Activated naive CD4-positive, alpha-beta T cell treated with anti-CD3 and anti-CD28 coated beads, Interleukin-2, amount 10 ng/mL, durations not matched to agents 7 days and 5 days (primary cell): ENCODE measurements around the gene MAEA.

Experiments used
- CTCF ChIA-PET: fragments of 350-600 bp; sonication (Branson Sonifier 250); formaldehyde crosslinking; loops from one replicate; lab custom pipeline; 2021; ENCODE audit warnings: antibody characterized with exemption; lab: Charles Lee
- DNase-seq: peaks from one replicate; pipeline ENCODE4 v3.0.0-alpha.2; 2020
- H3K27ac Mint-ChIP-seq: one replicate; pipeline ENCODE4 v1.8.0; 2021; ENCODE audit warnings: mild to moderate bottlenecking, moderate library complexity, mixed read lengths
- H3K27me3 Mint-ChIP-seq: one replicate; pipeline ENCODE4 v1.8.0; 2021; ENCODE audit warnings: mild to moderate bottlenecking, mixed read lengths
- H3K36me3 Mint-ChIP-seq: one replicate; pipeline ENCODE4 v1.8.0; 2021; ENCODE audit warnings: mixed read lengths
- H3K4me1 Mint-ChIP-seq: one replicate; pipeline ENCODE4 v1.8.0; 2021; ENCODE audit warnings: mixed read lengths
- H3K4me3 Mint-ChIP-seq: one replicate; pipeline ENCODE4 v1.8.0; 2021; ENCODE audit warnings: mild to moderate bottlenecking, moderate library complexity, mixed read lengths
- H3K9me3 Mint-ChIP-seq: one replicate; pipeline ENCODE4 v1.8.0; 2021; ENCODE audit warnings: mixed read lengths

MAEA gene

DNA sequence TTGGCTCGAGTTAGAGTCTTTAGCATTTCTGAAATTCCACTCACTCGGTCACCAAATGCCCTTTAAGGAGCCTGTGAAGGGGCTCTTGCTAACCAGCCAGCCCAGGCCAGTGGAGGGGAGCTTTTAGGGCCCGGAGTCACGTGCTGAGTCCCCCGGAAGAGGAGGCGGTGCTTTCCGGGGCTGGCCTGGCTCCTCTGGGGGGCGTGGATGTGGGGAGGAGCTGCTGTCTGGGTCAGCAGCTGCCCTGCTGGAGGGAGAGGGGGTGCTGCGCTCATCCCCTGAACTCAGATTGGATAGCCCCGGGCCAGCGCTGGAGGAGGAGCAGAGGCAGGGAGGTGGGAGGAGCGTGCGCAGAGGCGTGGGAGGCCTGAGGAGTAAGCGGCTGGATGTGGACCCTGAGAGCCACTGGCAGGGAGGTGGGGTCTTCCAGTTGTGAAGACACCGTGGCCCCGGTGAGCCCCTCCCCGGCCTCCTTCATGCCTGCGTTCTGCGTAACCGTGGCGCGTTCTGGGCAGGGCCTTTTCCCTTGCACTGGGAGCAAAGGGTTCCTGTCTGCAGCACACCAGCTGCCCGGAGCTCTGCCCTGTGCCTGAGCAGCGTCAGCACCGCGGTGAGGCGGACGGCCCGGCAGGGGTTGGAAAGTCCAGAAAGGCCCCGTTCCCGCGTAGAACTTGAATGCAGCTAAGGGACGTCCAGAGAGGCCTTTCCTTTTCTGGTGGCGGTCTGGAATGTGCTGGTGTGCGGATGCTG is 19.7 kb downstream of the MAEA start:
- H3K27ac Mint-ChIP-seq: peak overlapping the region; percentile 55
- CTCF ChIA-PET: interaction anchor here (0.9 to 1.0 kb wide), 2 partner anchors 21 to 142 kb away, joined by 3 to 4 read pairs; no protein-coding TSS in a partner anchor
- no peaks in the 10 kb centered on the region for H3K27me3 Mint-ChIP-seq
- H3K4me1 Mint-ChIP-seq: peaks cover 70% of the 10 kb centered on the region
- H3K36me3 Mint-ChIP-seq: peaks cover 49% of the 10 kb centered on the region
- H3K9me3 Mint-ChIP-seq: no peaks in the 10 kb centered on the region
- DNase-seq: peak; percentile 79
- peak overlapping the region; percentile 31 for H3K4me3 Mint-ChIP-seq

DNA sequence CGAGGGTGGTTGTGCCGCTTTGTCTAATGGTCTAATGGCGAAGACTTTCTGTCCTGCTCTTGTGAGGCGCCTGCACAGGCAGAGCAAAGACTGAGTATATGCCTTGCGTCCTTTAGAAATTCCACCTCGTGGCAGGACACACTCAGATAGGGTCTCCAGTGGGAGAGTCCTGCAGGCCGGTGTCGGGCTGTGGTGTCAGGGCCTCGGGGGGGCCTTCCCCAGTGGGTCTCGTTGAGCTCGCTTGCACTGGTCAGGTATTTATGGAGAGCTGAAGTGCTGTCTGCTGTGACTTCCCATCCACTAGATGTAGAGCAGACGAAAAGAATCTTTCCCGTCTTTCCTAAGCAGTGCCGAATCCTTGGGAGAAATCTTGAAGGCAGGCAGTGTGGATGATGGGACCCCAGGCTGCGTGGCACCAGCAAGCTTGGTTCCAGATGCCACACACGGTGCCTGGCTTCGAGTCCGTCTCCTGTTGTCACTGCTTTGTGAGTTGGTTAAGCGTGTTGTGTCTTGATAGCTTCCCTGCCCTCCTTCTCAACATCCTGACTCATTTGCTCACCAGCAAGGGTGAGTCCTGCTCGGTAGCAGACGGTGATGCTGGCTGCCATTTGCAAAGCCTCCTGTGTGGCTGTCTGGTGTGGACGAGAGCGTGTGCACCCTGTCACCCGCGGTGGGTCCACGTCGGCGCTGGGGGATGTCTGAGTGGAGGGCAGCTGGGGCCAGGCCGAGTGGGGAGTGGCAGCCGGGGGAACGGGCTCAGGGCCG is 20.5 kb downstream of the MAEA start:
- H3K27me3 Mint-ChIP-seq: no peaks in the 10 kb centered on the region
- no peak for DNase-seq
- peaks cover 49% of the 10 kb centered on the region for H3K36me3 Mint-ChIP-seq
- CTCF ChIA-PET: no interaction called here
- peak overlapping the region; percentile 31 for H3K4me3 Mint-ChIP-seq
- peaks cover 72% of the 10 kb centered on the region for H3K4me1 Mint-ChIP-seq
- no peaks in the 10 kb centered on the region for H3K9me3 Mint-ChIP-seq
- peak overlapping the region; percentile 60 for H3K27ac Mint-ChIP-seq

DNA sequence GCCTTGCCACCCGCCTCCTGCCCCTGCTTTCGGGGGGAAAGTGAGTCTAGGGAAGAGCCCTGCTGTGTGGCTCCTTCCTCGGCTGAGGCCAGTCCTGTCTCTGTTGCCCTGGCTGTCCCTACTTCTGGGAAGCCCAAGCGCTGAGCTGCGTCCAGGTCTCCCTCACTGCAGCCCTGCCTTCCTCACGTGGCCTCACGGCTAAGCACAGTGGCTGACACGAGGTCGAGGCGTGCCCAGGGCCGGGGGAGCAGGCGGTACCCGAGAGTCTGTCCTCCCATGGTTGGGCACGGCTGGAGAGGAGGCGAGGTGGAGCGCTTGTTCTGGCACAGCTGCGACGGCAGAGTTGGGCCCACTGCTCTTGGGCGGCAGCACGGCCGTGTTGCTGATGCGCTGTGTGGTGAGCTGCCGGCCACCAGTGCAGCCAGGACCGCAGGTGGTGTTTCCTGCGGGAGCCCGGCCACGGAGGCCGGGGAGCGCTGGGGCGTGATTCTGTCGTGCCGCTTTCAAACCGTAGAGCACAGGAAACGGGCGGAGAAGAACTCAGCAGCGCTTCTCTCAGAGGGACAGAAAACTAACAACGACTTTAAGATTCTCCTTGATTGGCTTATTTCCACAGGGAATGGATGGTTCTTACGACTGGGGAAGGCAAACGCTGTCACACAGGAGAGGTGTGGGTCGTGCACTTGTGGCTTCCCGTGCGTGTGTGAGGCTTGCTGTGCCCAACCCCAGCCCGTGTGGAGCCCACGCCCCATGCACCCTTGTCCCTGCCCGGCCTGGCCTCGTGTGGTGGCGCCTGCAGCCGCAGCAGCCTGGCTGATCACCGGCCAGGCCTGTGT is 21.3 kb downstream of the MAEA start:
- no peaks in the 10 kb centered on the region for H3K9me3 Mint-ChIP-seq
- peak; percentile 47 for DNase-seq
- CTCF ChIA-PET: no interaction called here
- H3K27ac Mint-ChIP-seq: peak overlapping the region; percentile 82
- peaks cover 44% of the 10 kb centered on the region for H3K36me3 Mint-ChIP-seq
- no peaks in the 10 kb centered on the region for H3K27me3 Mint-ChIP-seq
- no peak overlapping the region for H3K4me3 Mint-ChIP-seq
- peaks cover 70% of the 10 kb centered on the region for H3K4me1 Mint-ChIP-seq

DNA sequence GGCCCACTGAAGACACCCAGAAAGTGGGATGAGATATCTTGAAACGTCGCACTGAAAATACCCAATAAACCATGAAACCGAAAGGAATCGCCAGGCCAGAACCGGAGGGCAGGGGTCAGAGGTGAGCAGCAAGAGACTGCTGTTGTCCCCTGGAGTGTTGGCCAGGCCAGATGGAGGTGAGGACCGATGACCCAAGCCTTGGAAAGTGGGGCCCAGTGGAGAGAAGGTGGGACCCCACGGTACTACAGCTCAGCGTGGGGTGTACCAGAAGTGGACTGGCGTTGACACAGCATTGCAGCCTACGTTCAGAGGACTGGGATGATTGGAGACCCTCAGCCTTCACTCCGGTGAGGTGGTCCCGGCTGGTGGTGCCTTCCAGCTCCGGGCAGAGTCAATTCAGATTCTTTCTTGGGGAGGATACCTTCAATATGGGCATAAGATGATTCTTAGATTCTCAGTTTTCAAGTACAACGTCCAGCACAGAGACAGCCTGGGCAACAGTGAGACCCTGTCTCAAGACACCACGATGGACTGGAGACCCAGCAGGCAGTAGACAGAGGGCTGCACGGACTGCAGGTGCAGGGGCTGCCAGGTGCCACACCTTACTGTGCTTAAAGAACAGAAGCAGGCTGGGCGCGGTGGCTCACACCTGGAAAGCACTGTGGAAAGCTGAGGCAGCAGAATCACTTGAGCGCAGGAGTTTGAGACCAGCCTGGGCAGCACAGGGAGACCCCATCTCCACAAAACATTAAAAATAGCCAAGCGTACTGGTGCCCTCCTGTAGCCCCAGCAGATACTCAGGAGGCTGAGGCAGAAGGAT is 23.3 kb downstream of the MAEA start:
- Mint-ChIP-seq H3K27me3 (no peaks in the 10 kb centered on the region), H3K9me3 (no peaks in the 10 kb centered on the region), H3K4me3 (no peak overlapping the region), H3K36me3 (peaks cover 45% of the 10 kb centered on the region), H3K4me1 (peaks cover 66% of the 10 kb centered on the region), H3K27ac (no peak overlapping the region)
- CTCF ChIA-PET: no interaction called here
- no peak for DNase-seq

DNA sequence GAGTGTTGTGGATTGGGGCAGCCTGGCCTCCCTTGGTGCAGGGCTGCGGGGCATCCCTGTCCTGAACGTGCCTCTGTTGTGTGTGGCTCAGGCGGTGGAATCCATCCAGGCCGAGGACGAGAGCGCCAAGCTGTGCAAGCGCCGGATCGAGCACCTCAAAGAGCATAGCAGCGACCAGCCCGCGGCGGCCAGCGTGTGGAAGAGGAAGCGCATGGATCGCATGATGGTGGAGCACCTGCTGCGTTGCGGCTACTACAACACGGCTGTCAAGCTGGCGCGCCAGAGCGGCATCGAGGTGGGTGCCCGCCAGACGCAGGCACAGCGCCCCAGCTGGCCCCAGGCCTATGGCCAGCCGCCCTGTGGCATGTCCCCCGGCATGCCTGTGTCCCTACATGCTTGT is 25.6 kb downstream of the MAEA start:
- CTCF ChIA-PET: no interaction called here
- no peak for DNase-seq
- Mint-ChIP-seq H3K4me1 (peaks cover 49% of the 10 kb centered on the region), H3K27me3 (no peaks in the 10 kb centered on the region), H3K9me3 (no peaks in the 10 kb centered on the region), H3K36me3 (peaks cover 57% of the 10 kb centered on the region), H3K27ac (no peak overlapping the region), H3K4me3 (no peak overlapping the region)

DNA sequence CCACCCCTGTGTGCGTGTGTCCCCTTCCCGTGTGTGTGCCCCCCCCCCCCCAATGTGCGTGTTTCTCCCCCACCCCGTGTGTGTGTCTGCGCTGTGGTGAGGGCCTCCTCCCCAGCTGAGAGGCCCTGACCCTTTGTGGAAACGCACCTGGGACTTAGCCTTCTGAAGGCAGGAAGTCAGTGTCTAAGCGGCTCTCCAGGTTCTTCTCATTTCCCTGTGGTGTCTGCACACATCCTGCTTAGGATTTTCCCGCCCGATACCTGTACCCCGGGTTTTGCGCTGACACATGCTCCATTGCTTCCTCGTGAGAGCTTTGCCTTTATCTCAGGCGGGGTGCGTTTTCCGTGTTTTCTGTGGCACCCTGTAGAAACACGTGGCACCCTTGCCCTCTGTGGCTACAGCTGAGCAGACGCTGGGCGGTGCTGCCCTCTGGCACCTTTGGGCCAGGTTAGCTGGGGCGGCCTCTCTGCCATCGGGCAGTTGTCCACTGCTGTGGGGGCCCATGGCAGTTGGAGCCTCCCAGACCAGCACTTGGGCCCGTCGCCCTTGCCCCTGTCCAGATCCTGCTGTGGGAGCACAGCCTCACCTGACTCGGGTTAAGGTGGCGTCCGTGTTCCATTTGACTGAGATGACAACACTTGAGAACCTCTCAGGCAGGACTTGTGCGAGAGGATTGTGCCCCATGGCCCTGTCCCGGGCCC is 26.3 kb downstream of the MAEA start:
- H3K4me3 Mint-ChIP-seq: no peak overlapping the region
- no peaks in the 10 kb centered on the region for H3K9me3 Mint-ChIP-seq
- peaks cover 44% of the 10 kb centered on the region for H3K4me1 Mint-ChIP-seq
- peaks cover 57% of the 10 kb centered on the region for H3K36me3 Mint-ChIP-seq
- CTCF ChIA-PET: no interaction called here
- H3K27ac Mint-ChIP-seq: peak overlapping the region; percentile 56
- DNase-seq: peak; percentile 42
- no peaks in the 10 kb centered on the region for H3K27me3 Mint-ChIP-seq

DNA sequence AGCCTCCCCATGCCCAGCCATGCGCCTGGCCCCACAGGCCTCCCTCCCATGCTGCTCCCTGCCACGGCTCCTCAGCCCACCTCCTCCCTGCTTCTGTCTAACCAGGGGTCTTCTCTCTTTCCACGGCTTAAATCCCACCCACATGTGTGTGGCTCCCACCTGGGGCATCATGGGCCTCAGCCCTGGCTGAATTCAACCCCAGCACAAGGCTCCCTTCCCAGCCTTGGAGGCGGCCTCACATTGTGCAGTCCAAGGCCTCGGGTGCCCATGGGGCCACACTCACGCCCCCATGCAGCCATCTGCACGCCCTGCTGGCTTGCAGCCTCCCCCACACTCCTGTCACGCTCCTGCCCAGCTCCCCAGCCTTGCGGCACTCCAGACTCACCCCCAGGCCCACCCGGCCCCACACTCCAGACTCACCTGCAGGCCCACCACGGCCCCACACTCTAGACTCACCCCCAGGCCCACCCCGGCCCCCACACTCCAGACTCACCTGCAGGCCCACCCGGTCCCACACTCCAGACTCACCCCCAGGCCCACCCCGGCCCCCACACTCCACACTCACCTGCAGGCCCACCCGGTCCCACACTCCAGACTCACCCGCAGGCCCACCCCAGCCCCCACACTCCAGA is 27.0 kb downstream of the MAEA start:
- Mint-ChIP-seq H3K4me3 (no peak overlapping the region), H3K27me3 (no peaks in the 10 kb centered on the region), H3K9me3 (no peaks in the 10 kb centered on the region), H3K4me1 (peaks cover 37% of the 10 kb centered on the region), H3K36me3 (peaks cover 59% of the 10 kb centered on the region), H3K27ac (no peak overlapping the region)
- CTCF ChIA-PET: no interaction called here
- no peak for DNase-seq

DNA sequence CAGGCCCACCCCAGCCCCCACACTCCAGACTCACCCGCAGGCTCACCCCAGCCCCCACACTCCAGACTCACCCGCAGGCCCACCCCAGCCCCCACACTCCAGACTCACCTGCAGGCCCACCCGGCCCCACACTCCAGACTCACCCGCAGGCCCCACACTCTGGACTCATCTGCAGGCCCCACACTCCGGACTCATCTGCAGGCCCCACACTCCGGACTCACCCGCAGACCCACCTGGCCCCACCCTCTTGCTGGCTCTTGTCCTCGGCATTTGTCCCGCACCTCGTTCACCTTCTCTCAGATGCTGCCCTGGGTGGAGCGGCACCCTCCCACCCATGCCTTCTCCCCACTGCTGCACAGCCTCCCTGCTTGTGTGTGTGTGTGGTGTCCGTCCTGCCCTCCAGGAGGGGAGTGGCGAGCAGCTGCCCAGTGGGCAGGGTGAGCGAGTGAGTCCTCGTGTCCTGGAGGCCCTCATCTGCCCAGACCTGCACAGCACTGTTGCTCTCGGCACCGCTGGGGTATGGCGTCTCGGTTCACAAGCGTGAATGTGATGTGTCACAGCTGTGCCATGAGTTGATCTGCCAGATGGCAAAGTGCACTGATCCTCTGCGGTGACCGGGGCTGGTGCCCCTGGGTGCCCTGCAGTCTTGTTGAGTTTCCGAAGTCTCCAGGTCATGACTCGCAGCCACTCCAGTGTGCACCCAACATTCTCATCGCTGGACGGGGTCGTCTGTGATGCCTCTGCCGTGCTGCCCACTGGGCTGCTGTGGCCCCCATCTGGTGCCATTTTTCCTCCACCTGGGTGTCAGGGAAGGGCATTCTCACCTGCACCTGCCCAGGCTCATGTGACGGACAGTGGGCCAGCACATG is 27.7 kb downstream of the MAEA start:
- Mint-ChIP-seq H3K4me1 (peaks cover 31% of the 10 kb centered on the region), H3K9me3 (no peaks in the 10 kb centered on the region), H3K27me3 (no peaks in the 10 kb centered on the region), H3K36me3 (peaks cover 55% of the 10 kb centered on the region), H3K27ac (peak overlapping the region; percentile 64), H3K4me3 (no peak overlapping the region)
- DNase-seq: no peak
- CTCF ChIA-PET: interaction anchor here (1.0 to 2.2 kb wide), 2 partner anchors 29 to 49 kb away, joined by 3 to 6 read pairs; no protein-coding TSS in a partner anchor

DNA sequence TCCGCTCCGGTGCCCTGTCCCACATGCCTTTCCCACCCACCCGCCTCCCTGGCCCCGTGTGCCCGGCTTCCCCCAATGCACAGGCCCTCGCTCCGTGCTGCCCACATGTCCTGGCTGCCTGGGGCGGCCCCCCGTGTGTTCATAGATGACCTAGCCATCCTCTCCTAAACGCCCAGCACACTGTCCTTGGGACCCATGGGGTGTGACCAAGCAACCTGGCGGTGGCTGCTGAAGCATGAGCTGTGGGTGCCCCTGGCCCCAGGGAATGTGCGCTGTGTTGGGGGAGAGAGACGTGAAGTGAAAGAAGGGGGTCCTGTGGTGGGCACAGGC is 28.3 kb downstream of the MAEA start:
- Mint-ChIP-seq H3K9me3 (no peaks in the 10 kb centered on the region), H3K27ac (peak overlapping the region; percentile 4), H3K4me3 (no peak overlapping the region), H3K36me3 (peaks cover 52% of the 10 kb centered on the region), H3K4me1 (peaks cover 31% of the 10 kb centered on the region), H3K27me3 (no peaks in the 10 kb centered on the region)
- DNase-seq: no peak
- CTCF ChIA-PET: interaction anchor here (1.0 to 2.2 kb wide), 2 partner anchors 28 to 50 kb away, joined by 3 to 6 read pairs; no protein-coding TSS in a partner anchor

DNA sequence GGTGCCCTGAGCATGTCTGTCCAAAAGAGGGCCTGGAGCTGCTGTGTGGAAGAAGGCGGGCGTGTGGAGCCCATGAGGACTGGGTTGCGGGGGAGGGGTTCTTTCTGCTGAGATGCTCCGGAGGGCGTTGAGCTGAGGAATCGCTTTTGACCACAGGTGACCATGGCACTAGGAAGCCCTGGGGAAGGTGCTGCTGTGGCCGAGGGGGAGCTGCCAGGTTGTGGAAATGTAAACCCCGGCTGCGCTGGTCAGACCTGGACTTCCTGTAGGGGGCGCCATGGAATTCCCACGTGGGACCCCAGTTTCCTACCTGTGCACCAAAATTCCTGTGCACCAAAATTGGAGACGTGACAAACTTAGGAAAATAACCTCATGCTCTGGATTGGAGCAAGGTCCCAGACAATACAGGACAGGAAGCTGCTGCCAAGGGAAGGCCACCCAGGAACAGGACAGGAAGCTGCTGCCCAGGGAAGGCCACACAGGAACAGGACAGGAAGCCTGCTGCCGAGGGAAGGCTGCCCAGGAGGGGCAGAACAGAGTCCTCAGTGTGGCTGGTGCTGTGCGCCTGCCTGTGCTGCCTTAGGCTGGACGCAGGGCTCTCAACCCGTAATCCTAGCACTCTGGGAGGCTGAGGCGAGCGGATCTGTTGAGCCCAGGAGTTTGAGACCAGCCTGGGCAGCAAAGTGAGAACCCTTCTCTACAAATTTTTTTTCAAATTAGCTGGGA is 29.0 kb downstream of the MAEA start:
- H3K4me1 Mint-ChIP-seq: peaks cover 28% of the 10 kb centered on the region
- CTCF ChIA-PET: interaction anchor here (0.6 to 2.2 kb wide), 3 partner anchors 27 to 50 kb away, joined by 3 to 6 read pairs (median 3); no protein-coding TSS in a partner anchor
- H3K9me3 Mint-ChIP-seq: no peaks in the 10 kb centered on the region
- H3K4me3 Mint-ChIP-seq: no peak overlapping the region
- H3K27ac Mint-ChIP-seq: peak overlapping the region; percentile 4
- H3K27me3 Mint-ChIP-seq: no peaks in the 10 kb centered on the region
- no peak for DNase-seq
- H3K36me3 Mint-ChIP-seq: peaks cover 46% of the 10 kb centered on the region

DNA sequence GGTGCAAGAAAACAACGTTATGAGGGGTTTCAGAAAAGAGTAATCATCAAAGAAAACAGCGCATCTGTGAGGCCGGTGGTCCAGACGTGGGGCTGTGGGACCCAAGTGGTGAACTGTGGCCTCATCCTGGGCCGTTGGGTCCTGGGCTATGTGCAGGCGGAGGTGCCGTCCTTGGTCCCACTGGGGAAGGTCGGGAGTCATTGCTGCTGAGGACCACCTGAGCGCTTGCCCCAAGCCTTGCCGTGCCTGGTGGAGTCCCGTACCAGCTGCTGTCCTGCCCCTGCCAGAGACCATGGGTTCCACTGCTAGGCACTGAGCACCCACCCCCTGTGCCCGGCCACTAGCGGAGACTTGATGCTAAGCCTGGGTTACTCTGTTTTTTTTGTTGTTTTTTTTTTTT is 31.8 kb downstream of the MAEA start:
- Mint-ChIP-seq H3K27ac (no peak overlapping the region), H3K36me3 (peaks cover 35% of the 10 kb centered on the region), H3K27me3 (no peaks in the 10 kb centered on the region), H3K4me3 (no peak overlapping the region), H3K9me3 (no peaks in the 10 kb centered on the region), H3K4me1 (peaks cover 10% of the 10 kb centered on the region)
- CTCF ChIA-PET: no interaction called here
- DNase-seq: no peak
